ENCODE data around the gene TANK. TPM values are rescaled to one million over a fixed set of nuclear protein-coding genes. Genes with fewer than 3 reads are reported as not detected.

Gene TANK
- total and polyA plus RNA-seq, 4 donors, result 17.2 to 62.1 (median 42.3) TPM

DNA sequence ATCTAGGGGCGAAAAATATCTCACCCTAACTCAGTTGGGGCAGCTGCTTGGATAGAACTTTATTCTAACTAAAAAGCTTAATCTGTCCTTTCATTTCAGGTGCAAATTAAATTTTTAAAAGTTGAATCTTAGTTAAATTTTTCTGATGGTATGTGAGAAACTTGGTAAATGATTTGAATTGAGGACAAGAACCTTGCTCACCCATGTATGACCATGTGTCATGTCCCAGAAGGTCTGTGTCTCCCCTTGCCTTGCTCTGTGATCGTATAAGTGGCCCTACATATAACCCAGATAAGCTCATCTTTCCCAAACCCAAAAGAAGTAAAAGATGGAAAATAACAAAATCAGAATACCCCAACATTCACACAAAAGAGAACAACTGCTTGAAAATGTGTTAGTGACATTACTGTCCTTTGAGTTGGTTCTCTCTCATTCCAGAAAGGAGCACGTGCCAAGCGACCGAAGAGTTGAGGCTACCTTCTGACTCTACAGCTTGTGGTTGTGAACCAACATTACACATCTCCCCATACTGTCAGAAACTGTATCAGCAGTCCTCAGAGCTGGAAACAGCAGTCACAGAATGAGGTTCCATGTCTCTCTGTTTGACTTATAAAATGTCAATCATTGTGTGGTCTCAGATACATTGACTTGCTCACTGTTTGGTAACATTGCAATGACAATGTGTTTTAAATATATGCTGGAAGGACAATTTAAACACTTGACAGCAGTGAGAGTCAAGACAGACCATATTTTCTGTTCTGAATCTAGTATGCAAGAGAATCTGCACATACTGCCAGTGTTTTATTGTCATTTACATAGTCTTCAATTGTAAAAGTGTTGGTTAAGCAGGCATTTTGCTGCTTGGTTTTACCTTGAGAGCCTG, 46.3 kb upstream of the TANK start:
- no peak for DNase-seq (ENCODE audit: low spot score)
- Histone ChIP-seq H3K4me3 (ENCODE audit: low read depth in 1 of 3, low read length in 3 of 3) (no peak overlapping the region), H3K36me3 (ENCODE audit: control insufficient read depth in 4 of 4, insufficient read depth in 3 of 4, low read depth in 1 of 4, low read length in 3 of 4) (no peaks in the 10 kb centered on the region), H3K9ac (ENCODE audit: low read depth in 1 of 2, low read length in 2 of 2) (no peak overlapping the region), H3K9me3 (ENCODE audit: control insufficient read depth in 4 of 4, low read length in 3 of 4) (no peaks in the 10 kb centered on the region), H3K27me3 (ENCODE audit: control insufficient read depth in 4 of 4, insufficient read depth in 4 of 4, low read length in 3 of 4) (no peaks in the 10 kb centered on the region), H3K4me1 (ENCODE audit: control insufficient read depth in 4 of 4, insufficient read depth in 4 of 4, low read length in 3 of 4) (no peaks in the 10 kb centered on the region), H3K27ac (ENCODE audit: low read depth in 1 of 2, low read length in 2 of 2) (no peak overlapping the region)
- TF ChIP-seq YY1 (IDR thresholded peaks at IDR 0.05) (no peak), ATF3 (IDR thresholded peaks at IDR 0.05) (no peak), JUND (IDR thresholded peaks at IDR 0.05) (no peak), HNF4A (conservative IDR thresholded peaks at IDR 0.05) (no peak), FOXA1 (IDR thresholded peaks at IDR 0.05) (no peak), NR2F2 (IDR thresholded peaks at IDR 0.05) (no peak), RXRA (IDR thresholded peaks at IDR 0.05) (no peak), SP1 (IDR thresholded peaks at IDR 0.05) (no peak), HNF4G (IDR thresholded peaks at IDR 0.05) (no peak), EGR1 (IDR thresholded peaks at IDR 0.05; ENCODE audit: low read depth in 2 of 2) (no peak), ZBTB33 (IDR thresholded peaks at IDR 0.05) (no peak)
- TF ChIP-seq, protein P1, sequence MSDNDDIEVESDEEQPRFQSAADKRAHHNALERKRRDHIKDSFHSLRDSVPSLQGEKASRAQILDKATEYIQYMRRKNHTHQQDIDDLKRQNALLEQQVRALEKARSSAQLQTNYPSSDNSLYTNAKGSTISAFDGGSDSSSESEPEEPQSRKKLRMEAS (IDR thresholded peaks at IDR 0.05), result no peak
- 96% methylated on average over 5 of the region's 5 CpGs for WGBS

DNA sequence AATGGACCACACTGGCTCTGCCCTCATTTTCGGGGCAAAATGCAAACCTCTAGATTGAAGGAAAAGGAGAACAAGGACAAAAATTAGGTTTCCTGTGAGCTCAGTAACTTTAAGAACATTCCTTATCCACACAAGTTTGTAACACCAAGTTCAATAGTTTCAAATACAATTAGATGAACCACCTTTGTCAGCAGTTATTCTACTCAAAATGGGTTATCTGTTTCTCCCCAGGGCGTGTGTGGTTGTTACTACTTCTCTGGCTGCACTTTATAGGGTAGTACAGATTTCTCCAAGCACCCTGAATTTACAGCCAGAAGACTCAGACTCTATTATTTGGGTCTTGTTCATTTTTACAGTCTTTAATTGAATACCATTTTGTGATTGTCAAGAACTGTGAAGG, 45.0 kb upstream of the TANK start:
- DNase-seq (ENCODE audit: low spot score), result no peak
- Histone ChIP-seq H3K27me3 (ENCODE audit: control insufficient read depth in 4 of 4, insufficient read depth in 4 of 4, low read length in 3 of 4) (no peaks in the 10 kb centered on the region), H3K4me1 (ENCODE audit: control insufficient read depth in 4 of 4, insufficient read depth in 4 of 4, low read length in 3 of 4) (no peaks in the 10 kb centered on the region), H3K27ac (ENCODE audit: low read depth in 1 of 2, low read length in 2 of 2) (no peak overlapping the region), H3K9me3 (ENCODE audit: control insufficient read depth in 4 of 4, low read length in 3 of 4) (no peaks in the 10 kb centered on the region), H3K36me3 (ENCODE audit: control insufficient read depth in 4 of 4, insufficient read depth in 3 of 4, low read depth in 1 of 4, low read length in 3 of 4) (no peaks in the 10 kb centered on the region), H3K9ac (ENCODE audit: low read depth in 1 of 2, low read length in 2 of 2) (no peak overlapping the region), H3K4me3 (ENCODE audit: low read depth in 1 of 3, low read length in 3 of 3) (no peak overlapping the region)
- TF ChIP-seq SP1 (IDR thresholded peaks at IDR 0.05), result no peak
- no peak for TF ChIP-seq ZBTB33 (IDR thresholded peaks at IDR 0.05)
- TF ChIP-seq FOXA2 (IDR thresholded peaks at IDR 0.05), result no peak
- TF ChIP-seq HNF4G (IDR thresholded peaks at IDR 0.05), result no peak
- TF ChIP-seq YY1 (IDR thresholded peaks at IDR 0.05), result no peak
- TF ChIP-seq NR2F2 (IDR thresholded peaks at IDR 0.05), result no peak
- no peak for TF ChIP-seq JUND (IDR thresholded peaks at IDR 0.05)
- no peak for TF ChIP-seq RAD21 (IDR thresholded peaks at IDR 0.05)
- TF ChIP-seq EGR1 (IDR thresholded peaks at IDR 0.05; ENCODE audit: low read depth in 2 of 2), result no peak
- TF ChIP-seq RXRA (IDR thresholded peaks at IDR 0.05), result no peak
- TF ChIP-seq, protein P1 (IDR thresholded peaks at IDR 0.05), result no peak
- TF ChIP-seq GABPA (IDR thresholded peaks at IDR 0.05 in 1 of 2, conservative IDR thresholded peaks at IDR 0.05 in 1 of 2), result no peak
- no peak for TF ChIP-seq FOXA1 (IDR thresholded peaks at IDR 0.05)
- no peak for TF ChIP-seq HNF4A (conservative IDR thresholded peaks at IDR 0.05)
- no peak for TF ChIP-seq TAF1 (conservative IDR thresholded peaks at IDR 0.05)
- TF ChIP-seq, protein P2, sequence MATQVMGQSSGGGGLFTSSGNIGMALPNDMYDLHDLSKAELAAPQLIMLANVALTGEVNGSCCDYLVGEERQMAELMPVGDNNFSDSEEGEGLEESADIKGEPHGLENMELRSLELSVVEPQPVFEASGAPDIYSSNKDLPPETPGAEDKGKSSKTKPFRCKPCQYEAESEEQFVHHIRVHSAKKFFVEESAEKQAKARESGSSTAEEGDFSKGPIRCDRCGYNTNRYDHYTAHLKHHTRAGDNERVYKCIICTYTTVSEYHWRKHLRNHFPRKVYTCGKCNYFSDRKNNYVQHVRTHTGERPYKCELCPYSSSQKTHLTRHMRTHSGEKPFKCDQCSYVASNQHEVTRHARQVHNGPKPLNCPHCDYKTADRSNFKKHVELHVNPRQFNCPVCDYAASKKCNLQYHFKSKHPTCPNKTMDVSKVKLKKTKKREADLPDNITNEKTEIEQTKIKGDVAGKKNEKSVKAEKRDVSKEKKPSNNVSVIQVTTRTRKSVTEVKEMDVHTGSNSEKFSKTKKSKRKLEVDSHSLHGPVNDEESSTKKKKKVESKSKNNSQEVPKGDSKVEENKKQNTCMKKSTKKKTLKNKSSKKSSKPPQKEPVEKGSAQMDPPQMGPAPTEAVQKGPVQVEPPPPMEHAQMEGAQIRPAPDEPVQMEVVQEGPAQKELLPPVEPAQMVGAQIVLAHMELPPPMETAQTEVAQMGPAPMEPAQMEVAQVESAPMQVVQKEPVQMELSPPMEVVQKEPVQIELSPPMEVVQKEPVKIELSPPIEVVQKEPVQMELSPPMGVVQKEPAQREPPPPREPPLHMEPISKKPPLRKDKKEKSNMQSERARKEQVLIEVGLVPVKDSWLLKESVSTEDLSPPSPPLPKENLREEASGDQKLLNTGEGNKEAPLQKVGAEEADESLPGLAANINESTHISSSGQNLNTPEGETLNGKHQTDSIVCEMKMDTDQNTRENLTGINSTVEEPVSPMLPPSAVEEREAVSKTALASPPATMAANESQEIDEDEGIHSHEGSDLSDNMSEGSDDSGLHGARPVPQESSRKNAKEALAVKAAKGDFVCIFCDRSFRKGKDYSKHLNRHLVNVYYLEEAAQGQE (IDR thresholded peaks at IDR 0.05), result no peak
- no peak for TF ChIP-seq CTCF (IDR thresholded peaks at IDR 0.05; ENCODE audit: low read depth, low read length, missing input control)
- TF ChIP-seq ATF3 (IDR thresholded peaks at IDR 0.05), result no peak
- 93% methylated on average over 2 of the region's 2 CpGs for WGBS
